ENCODE data around the gene INKA1.

GRCh38 chr3:49841126-49841696 lies 38.1 kb downstream of the INKA1 start:
- TF ChIP-seq CTCF (IDR thresholded peaks at IDR 0.05) (no peak), POLR2A (IDR thresholded peaks at IDR 0.05) (no peak)

All from lower leg skin (tissue), 3 donors.